HepG2 (cell line): ENCODE measurements around the gene MYOC. TPM values are rescaled to one million over a fixed set of nuclear protein-coding genes. Genes with fewer than 3 reads are reported as not detected.

Experiments used
- ARNTL ChIP-seq: sonication (generic); formaldehyde crosslinking; IDR thresholded peaks from 2 replicates; pipeline ENCODE4 v1.4.0; 2020; ENCODE audit warnings: mild to moderate bottlenecking, missing genetic modification reagents
- CENPX ChIP-seq: sonication (generic); formaldehyde crosslinking; IDR thresholded peaks from 2 replicates; pipeline ENCODE4 v1.9.0; 2021; ENCODE audit warnings: mild to moderate bottlenecking, missing genetic modification reagents, moderate library complexity
- ELK4 ChIP-seq: sonication (generic); formaldehyde crosslinking; IDR thresholded peaks from 2 replicates; pipeline ENCODE4 v1.9.0; 2021; ENCODE audit warnings: missing genetic modification reagents, borderline replicate concordance
- ESRRA ChIP-seq: sonication (generic); formaldehyde crosslinking; IDR thresholded peaks from 2 replicates; pipeline ENCODE4 v1.5.1; 2020; ENCODE audit warnings: mild to moderate bottlenecking, low read depth, missing genetic modification reagents
- FOXM1 ChIP-seq: sonication (generic); formaldehyde crosslinking; IDR thresholded peaks from 2 replicates; pipeline ENCODE4 v1.5.0; 2020; ENCODE audit warnings: missing genetic modification reagents
- FOXO1 ChIP-seq: sonication (generic); formaldehyde crosslinking; IDR thresholded peaks from 2 replicates; pipeline ENCODE4 v1.4.0; 2020; ENCODE audit warnings: missing genetic modification reagents
- HINFP ChIP-seq: sonication (generic); formaldehyde crosslinking; IDR thresholded peaks from 2 replicates; pipeline ENCODE4 v1.4.0; 2020; ENCODE audit warnings: low read depth, mild to moderate bottlenecking, missing genetic modification reagents
- KLF16 ChIP-seq, 2 experiments: sonication (generic) in 1 of 2; formaldehyde crosslinking in 1 of 2; IDR thresholded peaks; 2 replicates each; pipeline versions ENCODE4 v1.6.1 to v1.8.0; 2016 to 2023; ENCODE audit warnings: missing genetic modification reagents in 2 of 2, missing compliant biosample characterization in 1 of 2
- MEIS2 ChIP-seq: sonication (generic); formaldehyde crosslinking; IDR thresholded peaks from 2 replicates; pipeline ENCODE4 v1.9.0; 2021; ENCODE audit warnings: mild to moderate bottlenecking, missing genetic modification reagents
- MTF1 ChIP-seq: sonication (generic); formaldehyde crosslinking; IDR thresholded peaks from 2 replicates; pipeline ENCODE4 v1.5.0; 2020; ENCODE audit warnings: missing genetic modification reagents
- NCOA1 ChIP-seq: sonication (generic); formaldehyde crosslinking; IDR thresholded peaks from 2 replicates; pipeline ENCODE4 v1.9.0; 2021; ENCODE audit warnings: missing genetic modification reagents
- NR2F1 ChIP-seq, 2 experiments: fragments of 450-650 bp in 1 of 2; formaldehyde crosslinking in 1 of 2; IDR thresholded peaks; 2 replicates each; pipeline versions ENCODE4 v1.5.0 to v1.6.1; 2016 to 2020; ENCODE audit warnings: mild to moderate bottlenecking in 1 of 2, missing compliant biosample characterization in 1 of 2, missing genetic modification reagents in 1 of 2, moderate library complexity in 1 of 2
- PITX1 ChIP-seq: sonication (generic); formaldehyde crosslinking; IDR thresholded peaks from 2 replicates; pipeline ENCODE4 v1.5.1; 2020; ENCODE audit warnings: mild to moderate bottlenecking, missing genetic modification reagents
- REL ChIP-seq: sonication (generic); formaldehyde crosslinking; conservative IDR thresholded peaks from 2 replicates; pipeline ENCODE4 v1.8.0; 2022; ENCODE audit warnings: mild to moderate bottlenecking, missing genetic modification reagents, moderate library complexity
- RFX1 ChIP-seq: fragments of 450-650 bp; IDR thresholded peaks from 2 replicates; pipeline ENCODE4 v1.6.1; 2017
- SIX4 ChIP-seq: sonication (generic); formaldehyde crosslinking; IDR thresholded peaks from 2 replicates; pipeline ENCODE4 v1.4.0; 2020; ENCODE audit warnings: missing genetic modification reagents
- SRY ChIP-seq: sonication (generic); formaldehyde crosslinking; IDR thresholded peaks from 2 replicates; pipeline ENCODE4 v1.8.0; 2022; ENCODE audit warnings: mild to moderate bottlenecking, missing genetic modification reagents
- TRAFD1 ChIP-seq: sonication (generic); formaldehyde crosslinking; IDR thresholded peaks from 2 replicates; pipeline ENCODE4 v1.5.1; 2020; ENCODE audit warnings: missing genetic modification reagents, mild to moderate bottlenecking, borderline replicate concordance
- ZBTB7B ChIP-seq: sonication (generic); formaldehyde crosslinking; IDR thresholded peaks from 2 replicates; pipeline ENCODE4 v1.4.0; 2020; ENCODE audit warnings: missing genetic modification reagents
- ZEB1 ChIP-seq: IDR thresholded peaks from 2 replicates; pipeline ENCODE4 v1.6.1; 2012; ENCODE audit warnings: mild to moderate bottlenecking, low read depth, inconsistent platforms; ENCODE audit not compliant: insufficient replicate concordance
- ZKSCAN1 ChIP-seq: fragments of 150-350 bp; IDR thresholded peaks from 2 replicates; pipeline ENCODE4 v1.6.1; 2014; ENCODE audit warnings: low read length
- ZNF549 ChIP-seq: sonication (generic); formaldehyde crosslinking; IDR thresholded peaks from 2 replicates; pipeline ENCODE4 v1.5.0; 2020; ENCODE audit warnings: missing genetic modification reagents
- ZNF746 ChIP-seq: sonication (generic); formaldehyde crosslinking; IDR thresholded peaks from 2 replicates; pipeline ENCODE4 v1.8.0; 2022; ENCODE audit warnings: mild to moderate bottlenecking, missing genetic modification reagents
- ZNF83 ChIP-seq: sonication (generic); formaldehyde crosslinking; IDR thresholded peaks from 2 replicates; pipeline ENCODE4 v1.4.0; 2020; ENCODE audit warnings: missing genetic modification reagents, mild to moderate bottlenecking, borderline replicate concordance
- ZNF841 ChIP-seq: sonication (generic); formaldehyde crosslinking; IDR thresholded peaks from 2 replicates; pipeline ENCODE4 v1.8.1; 2023; ENCODE audit warnings: missing genetic modification reagents, borderline replicate concordance
- ZSCAN20 ChIP-seq: sonication (generic); formaldehyde crosslinking; IDR thresholded peaks from 2 replicates; pipeline ENCODE4 v1.4.0; 2020; ENCODE audit warnings: missing genetic modification reagents, mild to moderate bottlenecking, borderline replicate concordance
- polyA plus RNA-seq, 8 experiments: library from polyadenylated mRNA; depleted of rRNA in 3 of 8; stranded (reverse) in 7 of 8; unstranded in 1 of 8; fragments of >200 nt; fragmentation: Illumina TruSeq in 4 of 8; extraction: Trizol in 4 of 8; gene quantifications; 2 replicates each; pipeline versions ENCODE4 v1.2.1 to v1.2.3, GENCODE V29; 2011 to 2016; ENCODE audit warnings: low read depth in 4 of 8, missing spikeins in 1 of 8, mixed read lengths in 1 of 8; ENCODE audit not compliant: insufficient read depth in 1 of 8
- total RNA-seq, 5 experiments: library from RNA; depleted of rRNA; stranded (reverse); fragments of >200 nt; fragmentation: Illumina TruSeq; extraction: Trizol; gene quantifications; 2 replicates each; pipeline ENCODE4 v1.2.3, GENCODE V29; 2016; ENCODE audit warnings: low read depth in 1 of 5

MYOC gene
- total and polyA plus RNA-seq, 2 of the 13 experiments (the other 11 are each of a cell fraction or from before 2014, with no cell fraction given) = not detected

- TF ChIP-seq TRAFD1 (CRISPR knock-in tag) = no peak
- no peak for TF ChIP-seq ZNF746
- no peak for TF ChIP-seq ZSCAN20 (CRISPR knock-in tag)
- TF ChIP-seq NR2F1 (CRISPR knock-in tag; IDR thresholded peaks at IDR 0.05) = no peak
- no peak for TF ChIP-seq NCOA1 (CRISPR knock-in tag)
- TF ChIP-seq ZEB1 = peak; percentile 37
- TF ChIP-seq REL (CRISPR knock-in tag) = no peak
- TF ChIP-seq ZNF841 (CRISPR knock-in tag) = no peak
- no peak for TF ChIP-seq MEIS2 (CRISPR knock-in tag)
- no peak for TF ChIP-seq ESRRA
- no peak for TF ChIP-seq ZNF549 (CRISPR knock-in tag)
- TF ChIP-seq FOXO1 (CRISPR knock-in tag) = no peak; the same call in 1 of the 2 replicates
- no peak for TF ChIP-seq ZNF83 (CRISPR knock-in tag)
- no peak for TF ChIP-seq FOXM1 (CRISPR knock-in tag)
- 0 out of 4 replicates have a peak, but pooled peaks of 1 of the 2 experiments have one; percentile 21 for TF ChIP-seq KLF16 (CRISPR knock-in tag; IDR thresholded peaks at IDR 0.05)
- no peak for TF ChIP-seq PITX1 (CRISPR knock-in tag)
- TF ChIP-seq CENPX (CRISPR knock-in tag) = no peak
- 0 out of 2 replicates have a peak, but pooled peaks have one; percentile 13 for TF ChIP-seq ZKSCAN1
- TF ChIP-seq MTF1 (CRISPR knock-in tag) = no peak
- no peak for TF ChIP-seq RFX1
- TF ChIP-seq ELK4 (CRISPR knock-in tag) = no peak
- TF ChIP-seq ARNTL (CRISPR knock-in tag) = no peak
- no peak for TF ChIP-seq SIX4 (CRISPR knock-in tag)
- no peak for TF ChIP-seq HINFP (CRISPR knock-in tag)
- TF ChIP-seq SRY = no peak
- no peak for TF ChIP-seq ZBTB7B (CRISPR knock-in tag)
Observed at GRCh38 chr1:171644805-171645483, 7.5 kb downstream of the MYOC start (continued).
